KG1 (cell line): ENCODE results near the gene GAS2.
"Not testable (repeated sequence)": the region's sequence is repeated elsewhere in the genome, so short reads cannot be mapped to it uniquely, and the experiment has no call there.

Source experiments
- DNase-seq: peaks from one replicate; lab custom pipeline; 2025; lab: John Stamatoyannopoulos, UW

GAS2 gene

GRCh38 chr11:22666325-22666687, at the start of gene GAS2:
Gene GAS2 (plus strand): TSS chr11:22666611. CDS start chr11:22674870, 8,259 bp downstream.
- DNase-seq: no peak

DNA sequence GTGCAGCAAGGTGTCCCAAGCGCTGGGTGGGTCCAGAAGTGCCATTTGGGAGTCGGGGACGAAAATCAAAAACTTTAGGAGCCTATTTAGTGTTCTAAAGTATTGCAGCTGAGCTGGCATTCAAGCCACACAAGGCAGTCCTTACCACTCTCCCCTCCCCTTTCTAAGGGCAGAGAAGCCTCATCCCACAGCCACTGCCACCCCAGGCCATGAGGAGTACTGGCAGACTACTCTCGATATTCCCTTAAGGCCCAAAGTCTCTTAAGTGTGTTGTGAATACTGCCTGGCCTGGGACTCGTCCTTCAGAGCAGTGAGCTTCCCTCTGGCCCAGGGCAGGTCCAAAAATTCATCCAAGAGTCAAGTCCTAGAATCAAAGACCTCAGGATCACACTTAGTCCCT, 48.5 kb upstream of the GAS2 start:
- DNase-seq: no peak

GRCh38 chr11:22624742-22625447, 41.5 kb upstream of the GAS2 start:
- peak; percentile 58 for DNase-seq

- DNase-seq: peak; percentile 95
These were observed 40.7 kb upstream of the GAS2 start, which contains the start of gene FANCF for GRCh38 chr11:22625448-22626287. Gene FANCF (minus strand): TSS chr11:22625823. CDS start chr11:22625810, 13 bp downstream.

DNA sequence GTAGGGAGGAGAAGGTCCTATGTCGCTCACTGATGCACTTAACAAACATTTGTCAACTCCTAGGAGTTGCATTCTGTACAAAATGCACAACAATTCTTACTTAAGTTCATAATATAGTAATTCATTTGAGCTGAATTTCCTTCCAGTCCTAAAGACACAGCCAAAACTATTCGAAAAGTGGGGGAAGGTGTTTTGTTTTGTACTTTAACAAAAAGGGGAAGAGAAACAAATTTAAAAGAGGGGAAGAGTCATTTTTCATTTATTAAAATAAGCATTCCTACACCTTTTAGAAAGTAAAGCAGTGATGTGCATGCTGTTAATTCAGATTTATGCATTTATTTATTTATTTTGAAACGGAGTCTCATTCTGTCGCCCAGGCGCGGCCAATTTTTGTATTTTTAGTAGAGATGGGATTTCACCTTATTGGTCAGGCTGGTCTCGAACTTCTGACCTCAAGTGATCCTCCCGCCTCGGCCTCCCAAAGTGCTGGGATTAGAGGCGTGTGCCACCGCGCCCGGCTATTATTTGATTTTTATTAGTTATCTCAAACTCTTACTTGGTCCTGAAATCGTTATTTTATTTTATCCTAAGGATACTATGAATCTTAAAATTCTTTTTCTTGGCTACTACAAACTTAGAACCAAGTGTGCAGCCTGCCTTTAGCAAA, 39.7 kb upstream of the GAS2 start:
- DNase-seq: no peak

DNA sequence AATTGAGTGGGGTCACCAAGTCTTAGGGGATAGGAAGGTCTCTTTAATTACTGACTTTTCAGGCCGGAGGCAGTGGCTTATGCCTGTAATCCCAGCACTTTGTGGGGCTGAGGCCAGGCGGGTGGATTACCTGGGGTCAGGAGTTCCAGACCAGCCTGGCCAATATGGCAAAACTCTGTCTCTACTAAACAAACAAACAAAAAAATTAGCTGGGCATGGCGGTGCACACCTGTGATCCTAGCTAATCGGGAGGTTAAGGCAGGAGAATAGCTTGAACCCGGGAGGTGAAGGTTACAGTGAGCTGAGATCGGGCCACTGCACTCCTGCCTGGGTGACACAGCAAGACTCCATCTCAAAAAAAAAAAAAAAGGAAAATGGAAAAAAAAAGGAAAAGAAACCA, 39.0 kb upstream of the GAS2 start:
- DNase-seq: no peak

DNA sequence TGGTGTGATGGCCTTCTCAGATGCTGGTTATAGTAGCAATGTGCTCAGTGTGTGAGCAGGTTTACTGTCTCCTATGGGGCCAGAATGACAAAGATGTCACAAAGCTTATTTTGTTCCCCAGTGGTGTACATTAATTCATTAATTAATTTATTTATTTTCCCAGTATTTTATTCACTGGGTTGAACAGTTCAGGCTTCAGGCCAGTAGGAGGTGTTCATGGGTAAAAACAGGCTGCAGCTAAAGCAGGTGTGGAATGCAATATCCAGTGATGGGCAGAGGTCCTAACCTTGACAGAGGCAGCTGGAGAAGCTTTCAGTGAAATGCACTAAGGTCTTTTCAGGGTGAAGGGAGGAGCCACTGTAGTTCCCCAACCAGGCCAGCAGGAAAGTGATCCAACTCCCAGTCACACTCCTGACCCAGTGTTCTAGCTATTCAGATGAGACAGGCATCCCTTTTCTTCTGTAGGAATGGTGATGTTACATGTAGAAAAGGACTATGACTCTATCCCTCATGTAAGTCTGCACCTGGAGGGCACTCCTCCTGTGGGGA, 33.0 kb upstream of the GAS2 start:
- DNase-seq: no peak

DNA sequence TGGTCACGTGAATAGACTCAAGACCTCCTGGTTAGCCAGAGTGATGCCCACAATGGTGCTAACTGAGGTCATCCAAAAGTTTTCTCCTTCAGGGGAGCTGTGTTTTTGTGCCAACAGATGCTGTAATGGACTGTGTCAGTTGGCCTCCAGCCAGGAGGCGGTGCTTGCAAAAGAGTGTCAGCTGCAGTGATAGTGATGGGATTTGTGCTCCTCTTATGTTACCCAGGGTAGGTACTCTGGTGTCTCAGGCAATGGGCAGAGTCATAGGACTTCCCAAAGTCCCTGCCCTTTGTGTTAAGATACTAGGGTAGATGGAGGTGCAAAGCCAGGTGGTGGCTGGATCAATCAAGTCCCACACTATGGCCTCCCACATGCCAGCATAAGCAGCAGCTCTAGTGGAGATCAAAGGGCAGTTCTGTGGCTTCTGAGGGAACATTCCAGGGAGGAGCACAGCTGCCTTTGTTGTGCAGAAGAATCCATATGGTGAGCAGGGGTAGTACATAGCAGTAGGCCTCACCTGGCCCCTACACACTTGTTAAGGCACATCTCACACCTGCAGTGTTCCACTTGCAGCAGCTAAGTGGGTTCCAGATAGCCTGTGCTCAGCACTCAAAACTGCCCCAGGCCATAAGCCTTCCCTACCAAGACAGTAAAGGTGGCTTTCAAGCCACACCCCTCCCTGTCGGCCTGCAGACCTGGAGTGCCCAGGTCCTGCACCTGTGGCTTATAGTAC, 31.3 kb upstream of the GAS2 start:
- no peak for DNase-seq

DNA sequence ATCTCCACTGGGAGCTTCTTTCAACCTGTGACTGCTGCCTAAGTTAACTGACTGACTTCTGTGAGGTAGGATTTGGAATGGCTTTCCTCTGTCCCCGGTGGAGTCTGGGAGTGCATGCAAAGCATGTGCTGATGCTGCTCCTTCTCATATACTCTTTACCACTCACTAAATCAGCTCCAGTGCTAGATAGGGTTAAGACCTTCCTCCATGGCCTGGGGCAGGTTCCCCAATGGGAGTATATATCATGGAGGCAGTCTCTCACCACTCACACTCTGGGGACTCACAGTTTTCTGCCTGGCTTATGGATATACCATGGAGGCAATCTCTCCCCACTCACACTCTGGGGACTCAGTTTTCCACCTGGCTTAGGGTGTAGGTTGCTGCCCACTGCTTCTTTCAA, 30.7 kb upstream of the GAS2 start:
- no peak for DNase-seq

- no peak for DNase-seq
These were observed 25.5 kb upstream of the GAS2 start for GRCh38 chr11:22640862-22641261.

- DNase-seq: no peak
These were observed 24.9 kb upstream of the GAS2 start for GRCh38 chr11:22641559-22641958.

DNA sequence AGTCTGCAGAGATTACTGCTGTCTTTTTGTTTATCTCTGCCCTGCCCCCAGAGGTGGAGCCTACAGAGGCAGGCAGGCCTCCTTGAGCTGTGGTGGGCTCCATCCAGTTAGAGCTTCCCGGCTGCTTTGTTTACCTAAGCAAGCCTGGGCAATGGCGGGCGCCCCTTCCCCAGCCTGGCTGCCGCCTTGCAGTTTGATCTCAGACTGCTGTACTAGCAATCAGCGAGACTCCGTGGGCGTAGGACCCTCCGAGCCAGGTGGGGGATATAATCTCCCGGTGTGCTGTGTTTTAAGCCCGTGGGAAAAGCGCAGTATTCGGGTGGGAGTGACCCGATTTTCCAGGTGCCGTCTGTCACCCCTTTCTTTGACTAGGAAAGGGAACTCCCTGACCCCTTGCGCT, 14.1 kb upstream of the GAS2 start:
- not testable (repeated sequence) for DNase-seq

DNA sequence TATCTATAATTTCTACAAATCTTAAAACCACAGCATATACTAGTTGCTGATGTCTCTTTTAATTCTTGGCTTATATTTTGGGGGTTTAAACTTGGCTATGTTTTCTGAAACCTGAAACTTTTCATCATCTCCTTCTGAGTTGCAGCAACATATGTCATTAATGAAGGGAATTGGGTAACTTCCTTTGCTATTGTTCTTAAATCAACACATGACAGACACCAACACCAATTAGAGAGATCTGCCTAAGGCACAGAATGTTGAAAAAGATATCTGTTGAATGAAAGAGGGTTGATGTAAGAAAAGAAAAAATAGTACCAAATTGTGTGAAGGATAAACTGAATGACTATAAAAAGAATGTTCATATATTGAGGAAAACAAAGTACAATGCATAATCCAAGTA, 10.3 kb upstream of the GAS2 start:
- DNase-seq: no peak

DNA sequence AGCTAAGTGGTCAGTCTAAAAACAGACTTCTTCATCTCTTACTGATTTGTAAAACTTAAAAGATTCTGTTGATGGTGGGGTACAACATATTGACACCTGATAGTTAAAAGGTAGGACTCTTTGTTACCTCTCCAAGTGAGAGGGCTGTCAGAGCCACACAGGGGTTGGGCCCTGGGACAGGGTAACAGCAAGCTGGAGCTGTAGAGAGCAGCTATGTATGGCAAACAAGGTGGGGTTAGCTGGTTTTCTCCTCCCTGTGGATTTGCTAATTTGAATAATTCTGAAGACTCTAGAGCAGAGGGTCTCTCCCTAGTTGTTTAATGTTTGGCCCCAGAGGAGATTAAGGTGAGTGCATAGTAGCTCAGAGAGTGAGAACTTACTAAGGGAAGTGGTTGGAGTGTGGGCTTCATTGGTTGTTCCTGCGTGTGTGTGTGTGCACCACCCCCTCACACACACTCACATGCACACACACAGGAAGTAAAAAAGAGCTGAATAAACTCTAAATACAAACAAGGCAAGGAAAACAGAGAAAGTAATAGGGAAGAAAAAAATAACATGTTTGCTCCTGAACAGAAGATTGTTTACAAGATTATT, 9.2 kb upstream of the GAS2 start:
- no peak for DNase-seq

DNA sequence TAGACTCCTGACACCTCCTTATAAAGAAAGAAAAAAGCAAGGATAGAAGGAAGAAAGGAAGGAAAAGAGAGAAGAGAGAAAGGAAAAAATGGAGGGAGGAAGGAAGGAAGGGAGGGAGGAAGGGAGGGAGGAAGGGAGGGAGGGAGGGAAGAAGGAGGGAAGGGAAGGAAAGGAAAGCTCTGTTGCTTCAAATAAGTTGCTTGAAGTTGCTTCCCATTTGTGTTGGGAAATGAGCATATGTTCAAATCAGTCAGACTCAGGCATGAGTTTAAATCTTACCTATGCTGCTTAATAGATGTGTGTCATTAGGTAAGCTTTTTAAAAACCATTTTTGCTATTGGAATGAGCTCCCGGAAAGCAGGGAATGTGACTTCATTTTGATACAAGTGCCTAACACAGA, 6.6 kb upstream of the GAS2 start:
- DNase-seq: no peak

DNA sequence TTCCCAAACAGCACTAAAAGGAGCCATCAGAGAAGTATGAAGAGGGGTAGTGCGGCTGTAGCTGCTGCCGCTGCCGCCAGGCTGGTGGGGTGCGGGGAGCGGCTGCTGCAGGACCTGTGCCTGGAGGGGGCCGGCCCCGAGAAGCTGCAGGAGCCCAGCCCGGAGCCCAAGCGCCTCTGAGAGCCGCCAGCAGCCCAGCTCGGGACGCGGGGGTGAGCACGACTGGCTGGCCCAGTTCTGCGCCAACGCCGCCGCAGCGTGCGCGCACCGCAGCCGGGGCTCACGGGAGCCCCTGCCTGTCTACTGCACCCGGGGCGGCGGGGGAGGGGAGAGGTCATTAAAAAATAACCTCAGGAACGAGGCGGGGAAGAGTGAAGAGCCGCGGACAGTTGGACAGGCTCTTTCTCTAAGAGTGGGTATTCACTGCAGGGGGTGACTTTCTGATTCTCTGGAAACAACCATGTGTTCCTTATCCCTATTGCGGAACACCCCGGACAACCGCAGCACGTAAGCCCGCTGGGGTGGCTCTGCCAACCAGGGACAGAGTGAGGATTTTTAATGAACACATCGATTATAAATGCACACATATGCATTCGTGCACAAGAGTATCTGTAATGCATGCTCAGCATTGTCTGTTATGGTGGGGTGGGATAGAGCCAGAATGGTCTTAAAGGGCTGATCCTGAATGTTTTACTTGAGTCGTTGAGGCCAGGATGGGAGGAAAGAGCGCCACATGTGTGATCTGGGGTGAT, 453 bp downstream of the GAS2 start:
- no peak for DNase-seq

- no peak for DNase-seq
These were observed 1.8 kb downstream of the GAS2 start for GRCh38 chr11:22668005-22668796.

DNA sequence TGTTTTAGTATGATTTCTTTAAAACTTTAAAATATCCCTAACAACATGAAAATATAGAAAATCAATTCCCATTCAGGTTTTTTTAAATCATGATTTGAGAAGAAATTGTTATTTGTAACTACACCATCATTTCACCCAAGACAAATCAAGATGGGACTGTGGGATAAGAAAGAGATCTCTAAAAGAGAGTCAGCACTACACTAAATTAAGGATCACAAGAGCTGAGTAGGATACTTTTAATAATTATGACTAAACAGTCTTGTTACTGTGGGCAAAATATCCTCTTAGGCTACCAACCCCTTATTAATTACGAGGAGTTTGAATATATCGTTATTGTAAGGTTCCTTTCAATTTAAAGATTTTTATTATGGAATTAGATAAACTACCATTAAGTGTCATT, 3.0 kb downstream of the GAS2 start:
- no peak for DNase-seq

GRCh38 chr11:22670830-22671229, 4.4 kb downstream of the GAS2 start:
- no peak for DNase-seq

GRCh38 chr11:22671751-22672150, 5.3 kb downstream of the GAS2 start:
- DNase-seq: no peak
